CD14-positive monocyte (primary cell): ENCODE data around the gene HYDIN. TPM values are rescaled to one million over a fixed set of nuclear protein-coding genes. Genes with fewer than 3 reads are reported as not detected.

Source experiments
- DNase-seq, 3 donors: peaks; one replicate each; pipeline ENCODE4 v3.0.0-alpha.2; 2011 to 2022
- H2AFZ ChIP-seq: 2 replicates; pipeline ENCODE4 v1.6.0; 2012; ENCODE audit warnings: mild to moderate bottlenecking, low read depth, low read length, inconsistent platforms; ENCODE audit not compliant: insufficient read depth, poor library complexity, severe bottlenecking
- H3K27ac ChIP-seq, 2 donors: 1 replicate in 1 of 2; 2 replicates in 1 of 2; pipeline ENCODE4 v1.5.1; 2012 to 2013; ENCODE audit warnings: low read length in 2 of 2, control low read depth in 1 of 2, inconsistent platforms in 1 of 2, low read depth in 1 of 2, mild to moderate bottlenecking in 1 of 2
- H3K27me3 ChIP-seq, 2 donors: one replicate each; pipeline versions ENCODE4 v1.6.0 to v1.6.1; 2011 to 2013; ENCODE audit warnings: low read length in 2 of 2; ENCODE audit not compliant: control insufficient read depth in 2 of 2, insufficient read depth in 2 of 2
- H3K36me3 ChIP-seq, 2 donors: replicated peaks in 1 of 2; 1 replicate in 1 of 2; 2 replicates in 1 of 2; pipeline versions ENCODE4 v1.5.1 to v1.6.1; 2012 to 2013; ENCODE audit warnings: low read length in 2 of 2, control low read depth in 1 of 2, inconsistent platforms in 1 of 2, mild to moderate bottlenecking in 1 of 2; ENCODE audit not compliant: insufficient read depth in 2 of 2, control insufficient read depth in 1 of 2
- H3K4me1 ChIP-seq, 2 donors: 1 replicate in 1 of 2; 2 replicates in 1 of 2; pipeline versions ENCODE4 v1.5.1 to v1.6.1; 2012 to 2013; ENCODE audit warnings: low read length in 2 of 2, control low read depth in 1 of 2, inconsistent platforms in 1 of 2, mild to moderate bottlenecking in 1 of 2, moderate library complexity in 1 of 2; ENCODE audit not compliant: insufficient read depth in 2 of 2, control insufficient read depth in 1 of 2
- H3K4me2 ChIP-seq: replicated peaks from 2 replicates; pipeline ENCODE3; 2012; ENCODE audit warnings: low read length, moderate library complexity, mild to moderate bottlenecking; ENCODE audit not compliant: poor library complexity, severe bottlenecking; ENCODE audit errors: extremely low read depth
- H3K4me3 ChIP-seq, 3 experiments: fragments of 200-600 bp in 1 of 3; sonication (generic) in 1 of 3; replicated peaks in 1 of 3; 1 replicate in 2 of 3; 2 replicates in 1 of 3; pipeline ENCODE4 v1.5.1; 2011 to 2013; ENCODE audit warnings: low read length in 3 of 3, mild to moderate bottlenecking in 3 of 3, control low read depth in 2 of 3, low read depth in 2 of 3, inconsistent platforms in 1 of 3, moderate library complexity in 1 of 3
- H3K79me2 ChIP-seq: 2 replicates; pipeline ENCODE4 v1.6.0; 2012; ENCODE audit warnings: mild to moderate bottlenecking, control low read depth, inconsistent platforms, low read length, moderate library complexity; ENCODE audit not compliant: insufficient read depth
- H3K9ac ChIP-seq: 2 replicates; pipeline ENCODE4 v1.6.0; 2017; ENCODE audit warnings: low read length, mild to moderate bottlenecking; ENCODE audit not compliant: insufficient read depth, poor library complexity, severe bottlenecking
- H3K9me3 ChIP-seq, 2 donors: replicated peaks in 1 of 2; 1 replicate in 1 of 2; 2 replicates in 1 of 2; pipeline versions ENCODE4 v1.5.1 to v1.6.1; 2012 to 2013; ENCODE audit warnings: low read length in 2 of 2, control low read depth in 1 of 2; ENCODE audit not compliant: control insufficient read depth in 1 of 2, insufficient read depth in 1 of 2
- H4K20me1 ChIP-seq: 2 replicates; pipeline ENCODE4 v1.6.0; 2012; ENCODE audit warnings: mild to moderate bottlenecking, low read length, control low read depth, moderate library complexity; ENCODE audit not compliant: insufficient read depth
- H3K27ac Mint-ChIP-seq, 7 donors: one replicate each; pipeline ENCODE4 v1.8.0; 2020; ENCODE audit warnings: mild to moderate bottlenecking in 7 of 7, mixed read lengths in 7 of 7, moderate library complexity in 6 of 7, inconsistent platforms in 2 of 7
- H3K27me3 Mint-ChIP-seq, 3 donors: one replicate each; pipeline ENCODE4 v1.8.0; 2021 to 2022; ENCODE audit warnings: low read depth in 3 of 3, mild to moderate bottlenecking in 3 of 3, mixed read lengths in 3 of 3, moderate library complexity in 3 of 3, inconsistent platforms in 1 of 3
- H3K36me3 Mint-ChIP-seq, 2 donors: one replicate each; pipeline ENCODE4 v1.8.0; 2020; ENCODE audit warnings: mixed read lengths in 2 of 2, inconsistent platforms in 1 of 2, mild to moderate bottlenecking in 1 of 2
- H3K4me1 Mint-ChIP-seq: one replicate; pipeline ENCODE4 v1.8.0; 2020; ENCODE audit warnings: mild to moderate bottlenecking, mixed read lengths
- H3K4me3 Mint-ChIP-seq, 2 donors: one replicate each; pipeline ENCODE4 v1.8.0; 2020; ENCODE audit warnings: mild to moderate bottlenecking in 2 of 2, mixed read lengths in 2 of 2, moderate library complexity in 1 of 2
- H3K9me3 Mint-ChIP-seq, 7 donors: one replicate each; pipeline ENCODE4 v1.8.0; 2020 to 2022; ENCODE audit warnings: mixed read lengths in 7 of 7, mild to moderate bottlenecking in 6 of 7, moderate library complexity in 6 of 7, inconsistent platforms in 2 of 7
- WGBS: methylation state at CpG from one replicate; pipeline ENCODE4 v1.1.5; 2013; ENCODE audit warnings: missing lambda C conversion rate; ENCODE audit not compliant: insufficient coverage; 5-methylcytosine and 5-hydroxymethylcytosine counted together
- intact Hi-C, 2 donors: fragments of 100-400 bp; cut with micrococcal nuclease; formaldehyde crosslinking; loops; one replicate each; pipeline versions ENCODE4 v1.15.0 to v1.15.1; 2023
- polyA plus RNA-seq, 3 donors: library from polyadenylated mRNA; depleted of rRNA in 1 of 3; unstranded in 2 of 3; stranded (reverse) in 1 of 3; fragments of 300-500 nt in 2 of 3; fragments of >200 nt in 1 of 3; fragmentation: Illumina TruSeq in 2 of 3; gene quantifications; 1 replicate in 2 of 3; 2 replicates in 1 of 3; pipeline ENCODE4 v1.2.3, GENCODE V29; 2012 to 2021
- TF ChIP-seq, protein P1 (sequence below): fragments of 200-600 bp; IDR thresholded peaks from one replicate; pipeline ENCODE4 v1.8.0; 2022; ENCODE audit warnings: antibody characterized with exemption, mild to moderate bottlenecking

HYDIN gene
- polyA plus RNA-seq, 3 donors = not detected

DNA sequence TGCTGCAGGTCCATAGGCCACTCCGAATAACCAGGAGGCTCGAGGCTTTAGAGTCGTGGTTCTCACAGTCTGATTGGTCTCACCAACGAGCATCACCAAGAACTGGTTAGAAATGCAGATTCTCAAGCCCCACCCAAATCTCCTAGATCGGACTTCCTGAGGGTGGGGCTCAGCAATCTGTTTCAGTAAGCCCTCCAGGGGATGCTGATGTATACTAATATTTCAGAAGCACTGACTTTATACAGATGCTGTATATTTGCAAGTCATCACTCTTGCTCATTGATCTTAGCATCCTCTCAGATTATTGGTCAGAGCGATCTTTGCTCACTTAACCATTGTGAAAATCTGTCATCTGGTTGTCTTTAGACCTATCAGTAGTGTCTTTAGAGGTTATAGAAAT lies 425.1 kb downstream of the HYDIN start:
- H2AFZ ChIP-seq = no peak overlapping the region
- peaks cover 8 to 19% (median 8%) of the 10 kb centered on the region in 3 donors for H3K27me3 Mint-ChIP-seq
- H3K4me2 ChIP-seq = no peak overlapping the region
- peaks cover 19% of the 10 kb centered on the region for H3K4me1 Mint-ChIP-seq
- no peak overlapping the region for H3K4me3 ChIP-seq
- no peaks in the 10 kb centered on the region for H3K36me3 Mint-ChIP-seq
- peaks cover 6 to 8% of the 10 kb centered on the region in 2 donors for H3K9me3 ChIP-seq
- H3K4me3 Mint-ChIP-seq = no peak overlapping the region
- DNase-seq = no peak
- no peaks in the 10 kb centered on the region for H3K36me3 ChIP-seq
- no peak overlapping the region for H3K27ac ChIP-seq
- intact Hi-C loops = loop anchor here in 1 of 2 donors (10.0 kb wide), 1 partner anchor 479 kb away; the partner anchor contains the start of gene CMTR2
- peak overlapping the region in 3 of 7 donors; percentile 28 to 95 (median 95) for H3K27ac Mint-ChIP-seq
- H4K20me1 ChIP-seq = no peaks in the 10 kb centered on the region
- 85% methylated on average over 3 of the region's 6 CpGs for WGBS
- no peaks in the 10 kb centered on the region for H3K27me3 ChIP-seq
- TF ChIP-seq, protein P1, sequence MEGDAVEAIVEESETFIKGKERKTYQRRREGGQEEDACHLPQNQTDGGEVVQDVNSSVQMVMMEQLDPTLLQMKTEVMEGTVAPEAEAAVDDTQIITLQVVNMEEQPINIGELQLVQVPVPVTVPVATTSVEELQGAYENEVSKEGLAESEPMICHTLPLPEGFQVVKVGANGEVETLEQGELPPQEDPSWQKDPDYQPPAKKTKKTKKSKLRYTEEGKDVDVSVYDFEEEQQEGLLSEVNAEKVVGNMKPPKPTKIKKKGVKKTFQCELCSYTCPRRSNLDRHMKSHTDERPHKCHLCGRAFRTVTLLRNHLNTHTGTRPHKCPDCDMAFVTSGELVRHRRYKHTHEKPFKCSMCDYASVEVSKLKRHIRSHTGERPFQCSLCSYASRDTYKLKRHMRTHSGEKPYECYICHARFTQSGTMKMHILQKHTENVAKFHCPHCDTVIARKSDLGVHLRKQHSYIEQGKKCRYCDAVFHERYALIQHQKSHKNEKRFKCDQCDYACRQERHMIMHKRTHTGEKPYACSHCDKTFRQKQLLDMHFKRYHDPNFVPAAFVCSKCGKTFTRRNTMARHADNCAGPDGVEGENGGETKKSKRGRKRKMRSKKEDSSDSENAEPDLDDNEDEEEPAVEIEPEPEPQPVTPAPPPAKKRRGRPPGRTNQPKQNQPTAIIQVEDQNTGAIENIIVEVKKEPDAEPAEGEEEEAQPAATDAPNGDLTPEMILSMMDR = no peak
- no peak overlapping the region for H3K9ac ChIP-seq
- H3K9me3 Mint-ChIP-seq = peaks cover 4 to 15% (median 9%) of the 10 kb centered on the region in 7 donors
- H3K79me2 ChIP-seq = peaks cover 3% of the 10 kb centered on the region
- H3K4me1 ChIP-seq = peaks cover 7 to 12% of the 10 kb centered on the region in 2 donors

DNA sequence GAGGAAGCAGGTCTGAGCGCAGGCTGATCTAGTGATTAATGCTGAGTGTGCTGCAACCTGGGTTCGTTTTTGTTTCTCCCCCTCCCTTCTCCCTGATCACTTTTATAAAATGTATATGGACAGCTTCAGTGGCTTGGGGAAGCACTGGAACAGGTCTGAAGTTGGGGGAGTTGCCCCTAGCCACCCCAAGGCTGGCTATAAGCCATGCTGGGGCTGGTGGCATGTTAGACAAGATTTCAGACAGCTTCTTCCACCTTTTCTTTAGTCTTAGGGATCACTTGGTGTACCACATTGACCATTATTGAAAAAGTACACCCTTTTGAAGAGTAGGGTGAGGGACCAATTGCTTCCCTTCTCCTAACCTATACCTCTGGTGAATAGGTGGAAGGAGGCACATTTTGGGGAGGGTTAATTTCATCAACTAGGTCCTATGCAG lies 425.8 kb downstream of the HYDIN start:
- Histone ChIP-seq H2AFZ (no peak overlapping the region), H3K79me2 (peaks cover 9% of the 10 kb centered on the region), H3K9ac (no peak overlapping the region), H3K9me3 (peaks cover 6 to 8% of the 10 kb centered on the region in 2 donors), H3K36me3 (no peaks in the 10 kb centered on the region), H4K20me1 (no peaks in the 10 kb centered on the region), H3K4me3 (no peak overlapping the region), H3K27me3 (no peaks in the 10 kb centered on the region), H3K27ac (peak overlapping the region; percentile 23 to 64), H3K4me2 (no peak overlapping the region), H3K4me1 (peaks cover 14 to 19% of the 10 kb centered on the region in 2 donors)
- peak overlapping the region; percentile 62 to 95 (median 85) for H3K27ac Mint-ChIP-seq
- H3K4me3 Mint-ChIP-seq = peak overlapping the region in 1 of 2 donors; percentile 65
- H3K4me1 Mint-ChIP-seq = peaks cover 25% of the 10 kb centered on the region
- intact Hi-C loops = loop anchor here in 1 of 2 donors (10.0 kb wide), 1 partner anchor 480 kb away; the partner anchor contains the start of gene CMTR2
- TF ChIP-seq, protein P1 = no peak
- H3K27me3 Mint-ChIP-seq = peaks cover 6 to 15% (median 7%) of the 10 kb centered on the region in 3 donors
- peaks cover 4 to 15% (median 9%) of the 10 kb centered on the region in 7 donors for H3K9me3 Mint-ChIP-seq
- no peak for DNase-seq
- no peaks in the 10 kb centered on the region for H3K36me3 Mint-ChIP-seq
- no CpG with 5 or more reads among the region's 2 CpGs for WGBS
